H1 (cell line): ENCODE results near the gene POM121C.
"Not testable (repeated sequence)": the region's sequence is repeated elsewhere in the genome, so short reads cannot be mapped to it uniquely, and the experiment has no call there.

ENCODE experiments used
- BCL11A ChIP-seq, 2 experiments: IDR thresholded peaks; one replicate each; pipeline ENCODE4 v1.6.1; 2011; ENCODE audit warnings: low read depth in 2 of 2, low read length in 2 of 2, mild to moderate bottlenecking in 2 of 2
- BRCA1 ChIP-seq: IDR thresholded peaks from 2 replicates; pipeline ENCODE4 v1.6.1; 2012; ENCODE audit warnings: low read depth, low read length, improper control_type of control experiment
- CREB1 ChIP-seq: IDR thresholded peaks from 2 replicates; pipeline ENCODE4 v1.6.1; 2012; ENCODE audit warnings: inconsistent platforms
- CTCF ChIP-seq, 3 experiments: IDR thresholded peaks; 1 replicate in 2 of 3; 2 replicates in 1 of 3; pipeline versions ENCODE4 v1.5.1 to v1.6.1; 2011; ENCODE audit warnings: low read length in 3 of 3, mild to moderate bottlenecking in 3 of 3, inconsistent platforms in 2 of 3, low read depth in 1 of 3, moderate library complexity in 1 of 3; ENCODE audit not compliant: insufficient read depth in 1 of 3; ENCODE audit errors: control extremely low read depth in 1 of 3
- POLR2A ChIP-seq, 2 experiments: IDR thresholded peaks; 1 replicate in 1 of 2; 2 replicates in 1 of 2; pipeline ENCODE4 v1.6.1; 2011; ENCODE audit warnings: low read depth in 2 of 2, low read length in 2 of 2, mild to moderate bottlenecking in 2 of 2; ENCODE audit errors: control extremely low read depth in 1 of 2
- POLR2AphosphoS5 ChIP-seq: IDR thresholded peaks from 2 replicates; pipeline ENCODE4 v1.6.1; 2011; ENCODE audit warnings: low read depth, low read length
- RFX5 ChIP-seq: IDR thresholded peaks from 2 replicates; pipeline ENCODE4 v1.6.1; 2011; ENCODE audit warnings: low read depth, low read length, improper control_type of control experiment, borderline replicate concordance

GRCh38 chr7:75470166-75470565 is 15.9 kb downstream of the POM121C start:
- TF ChIP-seq POLR2A (IDR thresholded peaks at IDR 0.05; ENCODE audit: control extremely low read depth in 1 of 2, low read depth in 2 of 2, low read length in 2 of 2); BCL11A (IDR thresholded peaks at IDR 0.05; ENCODE audit: low read depth in 2 of 2, low read length in 2 of 2); CTCF (IDR thresholded peaks at IDR 0.05; ENCODE audit: control extremely low read depth in 1 of 3, insufficient read depth in 1 of 3, low read depth in 1 of 3, low read length in 3 of 3); POLR2AphosphoS5; RFX5; CREB1; BRCA1: not testable (repeated sequence)
